NCI-H187 treated with DMSO at 0.1 percent for 48 hours (cell line): ENCODE data around the gene PDPK1.
"Not testable (repeated sequence)": the region's sequence is repeated elsewhere in the genome, so short reads cannot be mapped to it uniquely, and the experiment has no call there.

ENCODE experiments used
- DNase-seq: peaks from one replicate; lab custom pipeline; 2025; lab: John Stamatoyannopoulos, UW

Gene PDPK1

GRCh38 chr16:2523801-2524231 lies 14.0 kb upstream of the PDPK1 start:
- DNase-seq = no peak

GRCh38 chr16:2524339-2524938 lies 13.4 kb upstream of the PDPK1 start:
- DNase-seq = no peak

GRCh38 chr16:2526135-2526534 lies 11.7 kb upstream of the PDPK1 start:
- no peak for DNase-seq

- DNase-seq = no peak
Observed at GRCh38 chr16:2527071-2527783, 10.6 kb upstream of the PDPK1 start.

GRCh38 chr16:2527784-2528100 lies 10.1 kb upstream of the PDPK1 start:
- no peak for DNase-seq

GRCh38 chr16:2528161-2529060 lies 9.4 kb upstream of the PDPK1 start:
- DNase-seq = no peak

- no peak for DNase-seq
Observed at GRCh38 chr16:2529061-2529931, 8.5 kb upstream of the PDPK1 start.

- DNase-seq = no peak
Observed at GRCh38 chr16:2529961-2530628, 7.7 kb upstream of the PDPK1 start.

GRCh38 chr16:2530629-2531318 lies 7.0 kb upstream of the PDPK1 start:
- DNase-seq = no peak

GRCh38 chr16:2531371-2531695 lies 6.5 kb upstream of the PDPK1 start, which contains the start of gene CEMP1:
Gene CEMP1, minus strand, starts transcription at chr16:2531408. Its CDS starts 335 bp downstream, at chr16:2531073.
- no peak for DNase-seq

GRCh38 chr16:2531696-2532493 lies 5.9 kb upstream of the PDPK1 start:
- peak; percentile 88 for DNase-seq

- no peak for DNase-seq
Observed at GRCh38 chr16:2532494-2533141, 5.2 kb upstream of the PDPK1 start.

GRCh38 chr16:2533142-2533755 lies 4.6 kb upstream of the PDPK1 start:
- DNase-seq = not testable (repeated sequence)

GRCh38 chr16:2533912-2534311 lies 3.9 kb upstream of the PDPK1 start:
- no peak for DNase-seq

GRCh38 chr16:2534335-2534734 lies 3.5 kb upstream of the PDPK1 start:
- DNase-seq = not testable (repeated sequence)

GRCh38 chr16:2535625-2536013 lies 2.2 kb upstream of the PDPK1 start:
- no peak for DNase-seq

GRCh38 chr16:2539192-2539844 lies 1.5 kb downstream of the PDPK1 start:
- not testable (repeated sequence) for DNase-seq

- not testable (repeated sequence) for DNase-seq
Observed at GRCh38 chr16:2539845-2540458, 2.1 kb downstream of the PDPK1 start.
